Measurements from ENCODE around the gene HIVEP2. TPM values are rescaled to one million over a fixed set of nuclear protein-coding genes. Genes with fewer than 3 reads are reported as not detected.
"Not testable (repeated sequence)": the region's sequence is repeated elsewhere in the genome, so short reads cannot be mapped to it uniquely, and the experiment has no call there.

The HIVEP2 gene
- total RNA-seq, 4 donors from 2014 or later: 8.6 to 19.3 (median 12.7) TPM

DNA sequence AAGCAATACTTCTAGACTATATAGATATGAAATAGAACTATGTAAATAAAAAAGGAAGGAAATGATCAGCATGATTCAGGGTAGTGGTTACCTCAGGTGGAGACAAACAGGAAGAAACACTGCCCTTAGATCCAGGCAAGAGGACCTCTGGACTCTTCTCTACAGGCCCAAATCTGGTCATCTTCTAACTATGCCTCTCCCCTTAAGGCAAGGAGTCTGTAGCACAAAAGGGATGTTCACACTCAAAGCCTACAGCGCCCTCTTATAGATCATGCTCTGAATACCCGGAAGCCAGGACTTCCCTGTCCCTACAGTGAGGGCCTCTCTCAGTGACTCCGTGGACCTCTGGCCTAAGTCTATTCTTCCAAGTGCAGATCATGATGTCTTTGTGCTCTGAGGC is 30.4 kb upstream of the HIVEP2 start:
- intact Hi-C loops (cut with DNase I): no loop called here
- Histone ChIP-seq H3K27me3 (no peaks in the 10 kb centered on the region), H3K27ac (no peak overlapping the region), H3K9me3 (no peaks in the 10 kb centered on the region), H3K4me1 (no peaks in the 10 kb centered on the region), H3K4me3 (no peak overlapping the region), H3K36me3 (no peaks in the 10 kb centered on the region)
- 91 to 94% methylated on average over 3 of the region's 3 CpGs for whole genome bisulfite sequencing, 2 donors
- DNase-seq: no peak
- TF ChIP-seq, protein P1, sequence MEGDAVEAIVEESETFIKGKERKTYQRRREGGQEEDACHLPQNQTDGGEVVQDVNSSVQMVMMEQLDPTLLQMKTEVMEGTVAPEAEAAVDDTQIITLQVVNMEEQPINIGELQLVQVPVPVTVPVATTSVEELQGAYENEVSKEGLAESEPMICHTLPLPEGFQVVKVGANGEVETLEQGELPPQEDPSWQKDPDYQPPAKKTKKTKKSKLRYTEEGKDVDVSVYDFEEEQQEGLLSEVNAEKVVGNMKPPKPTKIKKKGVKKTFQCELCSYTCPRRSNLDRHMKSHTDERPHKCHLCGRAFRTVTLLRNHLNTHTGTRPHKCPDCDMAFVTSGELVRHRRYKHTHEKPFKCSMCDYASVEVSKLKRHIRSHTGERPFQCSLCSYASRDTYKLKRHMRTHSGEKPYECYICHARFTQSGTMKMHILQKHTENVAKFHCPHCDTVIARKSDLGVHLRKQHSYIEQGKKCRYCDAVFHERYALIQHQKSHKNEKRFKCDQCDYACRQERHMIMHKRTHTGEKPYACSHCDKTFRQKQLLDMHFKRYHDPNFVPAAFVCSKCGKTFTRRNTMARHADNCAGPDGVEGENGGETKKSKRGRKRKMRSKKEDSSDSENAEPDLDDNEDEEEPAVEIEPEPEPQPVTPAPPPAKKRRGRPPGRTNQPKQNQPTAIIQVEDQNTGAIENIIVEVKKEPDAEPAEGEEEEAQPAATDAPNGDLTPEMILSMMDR (IDR thresholded peaks at IDR 0.05): no peak
- TF ChIP-seq POLR2A (IDR thresholded peaks at IDR 0.05): no peak

- 80 to 81% methylated on average over 3 of the region's 3 CpGs for WGBS, 2 donors
- H3K27me3 ChIP-seq; H3K9me3 ChIP-seq; H3K36me3 ChIP-seq; H3K27ac ChIP-seq; DNase-seq; H3K4me3 ChIP-seq; intact Hi-C loops (cut with DNase I); H3K4me1 ChIP-seq: not testable (repeated sequence)
Measured at GRCh38 chr6:142970941-142971340, 26.0 kb upstream of the HIVEP2 start.

DNA sequence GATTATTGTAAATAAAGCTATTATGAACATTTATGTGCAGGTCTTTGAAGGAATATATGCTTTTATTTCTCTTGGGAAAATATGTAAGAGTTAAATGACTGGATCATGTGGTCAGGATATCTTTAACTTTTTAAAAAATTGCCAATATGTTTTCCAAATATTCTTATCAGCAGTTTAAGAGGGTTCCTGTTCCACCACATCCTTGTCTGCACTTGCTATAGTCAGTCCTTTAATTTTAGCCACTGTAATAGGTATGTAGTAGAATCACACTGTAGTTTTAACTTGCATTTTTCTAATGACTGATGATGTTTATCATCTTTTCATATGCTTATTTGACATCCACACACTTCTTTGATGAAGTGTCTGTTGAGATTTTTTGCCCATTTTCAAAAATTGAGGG is 23.6 kb upstream of the HIVEP2 start:
- H3K4me3 ChIP-seq: no peak overlapping the region
- no peak overlapping the region for H3K27ac ChIP-seq
- H3K27me3 ChIP-seq: no peaks in the 10 kb centered on the region
- H3K9me3 ChIP-seq: no peaks in the 10 kb centered on the region
- H3K4me1 ChIP-seq: no peaks in the 10 kb centered on the region
- no peak for DNase-seq
- no peak for TF ChIP-seq POLR2A (IDR thresholded peaks at IDR 0.05)
- TF ChIP-seq, protein P1 (IDR thresholded peaks at IDR 0.05): no peak
- intact Hi-C loops (cut with DNase I): no loop called here
- H3K36me3 ChIP-seq: no peaks in the 10 kb centered on the region

- Histone ChIP-seq H3K4me1 (no peaks in the 10 kb centered on the region), H3K4me3 (no peak overlapping the region), H3K9me3 (no peaks in the 10 kb centered on the region), H3K36me3 (no peaks in the 10 kb centered on the region), H3K27ac (no peak overlapping the region), H3K27me3 (no peaks in the 10 kb centered on the region)
- no peak for DNase-seq
- intact Hi-C loops (cut with DNase I): no loop called here
- no peak for TF ChIP-seq POLR2A (IDR thresholded peaks at IDR 0.05)
- TF ChIP-seq, protein P1 (IDR thresholded peaks at IDR 0.05): no peak
- WGBS, 2 donors: 72 to 85% methylated on average over 1 of the region's 1 CpG
Measured at GRCh38 chr6:142966294-142966693, 21.3 kb upstream of the HIVEP2 start.

- H3K4me3 ChIP-seq: no peak overlapping the region
- WGBS, 2 donors: 88 to 100% methylated on average over 1 of the region's 1 CpG
- H3K36me3 ChIP-seq: no peaks in the 10 kb centered on the region
- no peak for DNase-seq
- no peaks in the 10 kb centered on the region for H3K9me3 ChIP-seq
- H3K4me1 ChIP-seq: no peaks in the 10 kb centered on the region
- intact Hi-C loops (cut with DNase I): no loop called here
- H3K27ac ChIP-seq: no peak overlapping the region
- no peak for TF ChIP-seq POLR2A (IDR thresholded peaks at IDR 0.05)
- TF ChIP-seq, protein P1 (IDR thresholded peaks at IDR 0.05): no peak
- no peaks in the 10 kb centered on the region for H3K27me3 ChIP-seq
Measured at GRCh38 chr6:142965164-142965563, 20.2 kb upstream of the HIVEP2 start.

GRCh38 chr6:142960098-142960497 is 15.1 kb upstream of the HIVEP2 start:
- DNase-seq: no peak
- intact Hi-C loops (cut with DNase I): no loop called here
- no peak overlapping the region for H3K4me3 ChIP-seq

More at GRCh38 chr6:142960098-142960497, 15.1 kb upstream of the HIVEP2 start:
- TF ChIP-seq, protein P1 (IDR thresholded peaks at IDR 0.05): no peak
- H3K36me3 ChIP-seq: no peaks in the 10 kb centered on the region
- no peaks in the 10 kb centered on the region for H3K9me3 ChIP-seq
- no peak overlapping the region for H3K27ac ChIP-seq
- H3K27me3 ChIP-seq: no peaks in the 10 kb centered on the region
- H3K4me1 ChIP-seq: no peaks in the 10 kb centered on the region

Measured in esophagus squamous epithelium (tissue), 5 donors.